Aorta (tissue), 5 donors: ENCODE measurements around the gene ADGRB3. TPM values are rescaled to one million over a fixed set of nuclear protein-coding genes. Genes with fewer than 3 reads are reported as not detected.

Experiments
- ATAC-seq: fragments of 200-7000 bp; cut with Tn5 transposase; one replicate; pipeline ENCODE4 v1.9.1; 2022; ENCODE audit warnings: moderate library complexity; ENCODE audit not compliant: low FRiP score
- DNase-seq, 2 donors: peaks; one replicate each; pipeline ENCODE4 v3.0.0-alpha.2; 2020
- H3K27ac ChIP-seq, 2 donors: one replicate each; pipeline ENCODE4 v1.5.1; 2013; ENCODE audit warnings: low read length in 2 of 2, mild to moderate bottlenecking in 2 of 2, moderate library complexity in 2 of 2, control low read depth in 1 of 2, inconsistent platforms in 1 of 2, low read depth in 1 of 2
- H3K27me3 ChIP-seq, 2 donors: one replicate each; pipeline ENCODE4 v1.6.1; 2013; ENCODE audit warnings: control low read depth in 1 of 2, low read length in 1 of 2, mild to moderate bottlenecking in 1 of 2, moderate library complexity in 1 of 2; ENCODE audit not compliant: insufficient read depth in 2 of 2, control insufficient read depth in 1 of 2
- H3K36me3 ChIP-seq, 2 donors: one replicate each; pipeline ENCODE4 v1.6.1; 2013; ENCODE audit warnings: control low read depth in 1 of 2, low read length in 1 of 2, mild to moderate bottlenecking in 1 of 2; ENCODE audit not compliant: insufficient read depth in 2 of 2, control insufficient read depth in 1 of 2
- H3K4me1 ChIP-seq, 2 donors: one replicate each; pipeline ENCODE4 v1.6.1; 2013; ENCODE audit warnings: low read length in 2 of 2, control low read depth in 1 of 2, mild to moderate bottlenecking in 1 of 2, moderate library complexity in 1 of 2; ENCODE audit not compliant: insufficient read depth in 2 of 2, control insufficient read depth in 1 of 2
- H3K4me3 ChIP-seq, 2 donors: one replicate each; pipeline ENCODE4 v1.5.1; 2013; ENCODE audit warnings: low read length in 2 of 2, control low read depth in 1 of 2, mild to moderate bottlenecking in 1 of 2
- H3K9me3 ChIP-seq: one replicate; pipeline ENCODE4 v1.6.1; 2013; ENCODE audit warnings: mild to moderate bottlenecking, low read length; ENCODE audit not compliant: control insufficient read depth
- WGBS, 2 donors: extraction: QIAGEN DNeasy Blood & Tissue Kit; methylation state at CpG; one replicate each; pipeline ENCODE4 v1.1.7; 2013; 5-methylcytosine and 5-hydroxymethylcytosine counted together
- intact Hi-C, 2 donors: fragments of 100-400 bp; cut with DNase I; formaldehyde crosslinking; loops; one replicate each; pipeline versions ENCODE4 v1.14.2 to v1.15.0; 2022
- polyA plus RNA-seq, 2 donors: library from polyadenylated mRNA; stranded (reverse); fragments of 200-250 nt; gene quantifications; one replicate each; pipeline ENCODE4 v1.2.3, GENCODE V29; 2013
- total RNA-seq, 2 donors: library from RNA; stranded (reverse); fragmentation: NEBNext Ultra II Directional; extraction: Animal tissue kit (Norgen Biotek cat#: 25700); gene quantifications; one replicate each; pipeline ENCODE4 v1.2.1, GENCODE V29; 2021
- donor health status: healthy with polysubstance abuse.
- donor health status: Bipolar disorder and iron deficiency.
- donor health status: DM: no; HTN: no; CAD: no.
- donor health status: DM: no; HTN: no; CAD: no.
- donor health status: DM: yes; HTN: yes; CAD: no.

ADGRB3 gene
- total and polyA plus RNA-seq, 4 donors, result 1.8 to 6.1 (median 5.4) TPM; not detected in 1

DNA sequence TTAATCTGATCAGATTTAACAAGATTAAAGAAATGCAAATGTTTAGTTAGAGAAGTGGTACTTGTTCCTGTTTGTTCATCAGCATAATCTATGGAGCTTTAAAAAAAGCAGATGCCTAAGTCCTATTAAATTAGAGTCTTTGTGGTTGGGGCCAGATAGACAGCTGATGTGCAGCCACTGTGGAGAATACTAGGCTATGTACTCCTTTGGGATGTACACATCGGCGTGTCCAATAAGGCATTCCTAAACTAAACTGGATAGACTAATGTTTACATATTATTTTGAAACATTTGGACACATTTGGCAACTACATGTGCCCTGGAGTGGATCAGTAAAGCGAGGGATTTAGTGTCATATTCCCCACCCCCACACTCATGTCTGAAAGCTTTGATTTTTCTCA lies 702.2 kb downstream of the ADGRB3 start:
- WGBS, 2 donors, result 84 to 89% methylated on average over 3 of the region's 3 CpGs

DNA sequence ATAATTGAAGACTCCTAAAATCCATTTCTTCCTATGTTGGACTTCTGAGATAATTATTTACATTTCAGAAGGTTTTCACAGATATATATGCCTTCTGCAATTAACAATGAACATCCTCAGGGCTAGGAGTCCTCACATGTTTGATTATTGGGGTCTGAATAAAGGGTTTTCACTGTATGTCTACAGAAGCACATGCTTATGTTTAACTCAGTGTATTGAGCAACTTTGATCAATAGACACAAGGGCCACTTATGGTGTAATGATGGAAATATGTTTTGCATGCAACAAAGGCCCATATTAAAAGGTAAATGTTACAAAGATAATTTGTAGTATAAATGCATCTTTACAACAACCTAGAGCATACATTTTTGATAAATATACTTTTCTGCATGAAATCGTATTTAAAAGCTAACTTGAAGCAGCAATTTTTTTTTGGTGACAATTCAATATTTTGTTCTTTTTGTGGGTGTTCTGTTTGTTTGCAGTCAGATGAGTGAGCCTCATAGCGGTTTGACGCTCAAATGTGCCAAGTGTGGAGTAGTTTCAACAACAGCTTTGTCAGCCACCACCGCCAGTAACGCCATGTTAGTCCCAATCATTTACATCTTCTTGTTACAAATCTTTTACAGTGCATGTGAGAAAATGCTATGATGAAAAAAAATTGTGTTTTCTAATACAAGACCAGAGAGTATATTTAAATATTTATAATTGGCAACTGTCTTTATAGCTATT lies 703.5 kb downstream of the ADGRB3 start:
- Histone ChIP-seq H3K27ac (no peak overlapping the region), H3K9me3 (no peaks in the 10 kb centered on the region), H3K4me3 (no peak overlapping the region), H3K4me1 (no peaks in the 10 kb centered on the region), H3K36me3 (no peaks in the 10 kb centered on the region), H3K27me3 (no peaks in the 10 kb centered on the region)
- no peak for ATAC-seq
- no peak for DNase-seq
- WGBS, 2 donors, result 93% methylated on average over 5 of the region's 5 CpGs
- intact Hi-C loops, result no loop called here

More for the DNA sequence above, 702.2 kb downstream of the ADGRB3 start:
- ATAC-seq, result no peak
- Histone ChIP-seq H3K36me3 (no peaks in the 10 kb centered on the region), H3K9me3 (no peaks in the 10 kb centered on the region), H3K4me3 (no peak overlapping the region), H3K27me3 (no peaks in the 10 kb centered on the region), H3K4me1 (no peaks in the 10 kb centered on the region), H3K27ac (no peak overlapping the region)
- no peak for DNase-seq
- intact Hi-C loops, result no loop called here

DNA sequence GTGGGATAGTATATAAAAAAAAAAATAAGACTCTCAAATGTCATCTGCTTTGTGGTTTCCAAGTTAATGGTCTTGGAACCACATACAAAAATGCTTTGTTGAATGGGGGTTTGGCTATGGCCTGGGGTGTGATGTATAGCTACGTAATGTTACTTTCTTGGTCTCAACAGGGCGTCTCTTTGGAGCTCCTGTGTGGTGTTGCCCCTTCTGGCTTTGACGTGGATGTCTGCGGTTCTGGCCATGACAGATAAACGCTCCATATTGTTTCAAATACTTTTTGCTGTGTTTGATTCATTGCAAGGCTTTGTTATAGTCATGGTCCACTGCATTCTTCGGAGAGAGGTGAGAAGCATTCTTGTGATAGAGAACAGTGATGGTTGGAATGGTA lies 704.1 kb downstream of the ADGRB3 start:
- intact Hi-C loops, result no loop called here
- Histone ChIP-seq H3K4me3 (no peak overlapping the region), H3K27ac (no peak overlapping the region), H3K36me3 (no peaks in the 10 kb centered on the region), H3K9me3 (no peaks in the 10 kb centered on the region), H3K27me3 (no peaks in the 10 kb centered on the region), H3K4me1 (no peaks in the 10 kb centered on the region)
- ATAC-seq (no peak), DNase-seq (no peak)
- WGBS, 2 donors, result 68 to 79% methylated on average over 6 of the region's 6 CpGs

DNA sequence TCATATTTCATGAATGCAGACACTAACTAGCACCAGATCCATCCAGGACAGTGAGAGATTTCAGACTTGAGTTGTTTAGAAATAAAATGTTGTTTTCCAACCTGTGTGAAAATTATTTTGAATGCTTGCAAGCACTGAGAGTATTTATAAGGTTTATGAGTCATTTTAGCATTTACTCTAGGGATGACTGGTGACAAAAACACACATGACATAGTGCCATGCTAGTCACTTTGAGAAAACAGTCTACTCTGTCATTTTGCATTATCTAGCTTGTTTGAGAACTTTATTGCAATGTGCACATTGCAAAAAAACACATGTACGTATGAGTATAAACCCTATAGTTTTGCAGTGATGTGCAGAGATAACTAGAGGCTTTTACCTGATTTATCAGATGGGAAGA lies 705.1 kb downstream of the ADGRB3 start:
- intact Hi-C loops, result no loop called here
- no peak for ATAC-seq
- DNase-seq, result no peak
- WGBS, 2 donors, result 95 to 97% methylated on average over 1 of the region's 1 CpG
- H3K27ac ChIP-seq, result no peak overlapping the region
- H3K9me3 ChIP-seq, result no peaks in the 10 kb centered on the region
- no peaks in the 10 kb centered on the region for H3K4me1 ChIP-seq
- H3K27me3 ChIP-seq, result no peaks in the 10 kb centered on the region
- H3K36me3 ChIP-seq, result no peaks in the 10 kb centered on the region
- H3K4me3 ChIP-seq, result no peak overlapping the region

DNA sequence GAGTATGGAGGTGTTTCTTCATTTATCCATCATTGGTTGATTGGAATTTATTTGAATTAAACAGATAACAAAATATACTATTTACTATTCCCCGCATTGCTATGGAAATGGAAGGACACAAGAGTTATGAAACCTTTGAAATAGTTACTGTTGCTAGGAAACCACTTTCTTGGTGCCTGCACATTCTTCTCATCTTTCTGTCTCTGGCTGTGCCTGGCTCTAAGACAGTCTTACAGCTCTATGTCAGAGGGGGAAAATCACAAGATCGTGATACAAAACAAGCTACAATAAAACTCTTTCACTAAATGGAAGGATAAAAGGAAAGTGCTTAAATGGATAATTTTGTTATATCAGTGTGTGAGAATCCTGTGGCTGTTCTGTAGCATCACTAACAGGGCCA lies 708.8 kb downstream of the ADGRB3 start:
- ATAC-seq, result no peak
- intact Hi-C loops, result no loop called here
- WGBS, 2 donors, result 60 to 63% methylated on average over 2 of the region's 2 CpGs

DNA sequence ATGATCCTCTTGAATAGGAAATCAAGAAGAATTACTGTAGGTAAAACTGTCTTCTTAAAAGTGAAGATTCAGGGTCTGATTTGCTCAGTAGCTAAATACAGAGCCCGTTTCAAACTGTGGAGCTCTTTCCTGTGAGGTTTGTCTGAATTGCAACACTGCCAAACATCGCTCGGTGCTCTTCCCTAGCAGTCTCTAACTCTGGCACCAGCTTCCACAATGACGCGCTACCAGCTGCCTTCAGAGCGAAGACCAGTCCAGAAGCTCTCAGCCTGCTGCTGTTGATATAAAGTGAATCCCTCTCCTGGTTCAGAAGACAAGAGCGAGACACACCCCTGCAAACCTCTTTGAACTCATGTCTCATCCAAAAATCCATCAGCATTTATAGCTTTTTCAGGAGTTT lies 714.7 kb downstream of the ADGRB3 start:
- WGBS, 2 donors, result 55 to 61% methylated on average over 7 of the region's 7 CpGs
- H3K9me3 ChIP-seq, result no peaks in the 10 kb centered on the region
- ATAC-seq (no peak), DNase-seq (peak; percentile 46 to 61)
- H3K36me3 ChIP-seq, result no peaks in the 10 kb centered on the region
- H3K27ac ChIP-seq, result no peak overlapping the region
- H3K4me3 ChIP-seq, result no peak overlapping the region
- H3K27me3 ChIP-seq, result no peaks in the 10 kb centered on the region
- intact Hi-C loops, result no loop called here
- no peaks in the 10 kb centered on the region for H3K4me1 ChIP-seq

More for the DNA sequence above, 708.8 kb downstream of the ADGRB3 start:
- Histone ChIP-seq H3K4me1 (no peaks in the 10 kb centered on the region), H3K27ac (no peak overlapping the region), H3K36me3 (no peaks in the 10 kb centered on the region), H3K9me3 (no peaks in the 10 kb centered on the region), H3K4me3 (no peak overlapping the region), H3K27me3 (no peaks in the 10 kb centered on the region)
- DNase-seq, result no peak

DNA sequence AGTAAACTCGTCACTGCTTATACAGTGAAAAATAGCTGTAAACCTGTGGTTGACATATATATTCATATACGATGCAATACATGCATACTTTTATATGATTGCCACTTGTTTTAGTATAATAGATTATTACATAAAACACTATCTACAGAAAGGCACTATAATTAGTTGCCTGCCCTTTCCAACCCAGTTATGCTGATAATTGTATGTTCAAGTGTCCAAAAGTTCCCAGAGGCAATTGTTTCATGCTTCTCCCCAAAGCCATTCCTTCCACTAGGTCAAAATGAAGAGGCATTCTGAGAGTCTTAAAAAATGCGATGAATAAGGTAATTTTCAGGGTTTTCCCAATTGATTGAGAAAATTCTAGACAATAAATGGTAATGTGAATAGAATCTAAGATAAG lies 727.1 kb downstream of the ADGRB3 start:
- Histone ChIP-seq H3K27me3 (no peaks in the 10 kb centered on the region), H3K27ac (no peak overlapping the region), H3K9me3 (no peaks in the 10 kb centered on the region), H3K36me3 (no peaks in the 10 kb centered on the region), H3K4me3 (no peak overlapping the region), H3K4me1 (no peaks in the 10 kb centered on the region)
- DNase-seq, result no peak
- no peak for ATAC-seq
- WGBS, 2 donors, result 70 to 78% methylated on average over 3 of the region's 3 CpGs
- intact Hi-C loops, result no loop called here

DNA sequence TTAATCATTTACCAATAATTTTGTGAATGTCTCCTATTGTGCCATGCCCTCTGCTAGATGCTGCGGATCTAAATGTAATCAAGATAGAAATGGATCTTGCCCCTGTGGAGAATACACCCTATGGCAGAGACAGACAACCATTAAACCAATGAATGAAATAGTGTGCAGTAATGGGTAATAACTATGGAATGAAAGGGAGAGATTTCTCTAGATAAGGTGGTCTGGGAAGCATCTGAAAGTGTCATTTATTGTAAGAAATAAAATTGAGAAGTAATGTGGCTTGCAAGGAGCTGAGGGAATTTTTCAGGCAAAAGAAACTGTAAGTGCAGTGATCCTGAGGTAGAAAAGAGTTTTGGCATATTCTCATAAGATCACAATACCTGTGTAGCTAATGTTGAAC lies 731.7 kb downstream of the ADGRB3 start:
- no peak for ATAC-seq
- no peaks in the 10 kb centered on the region for H3K9me3 ChIP-seq
- intact Hi-C loops, result no loop called here
- no peak for DNase-seq
- 94 to 96% methylated on average over 1 of the region's 1 CpG for WGBS, 2 donors
- H3K36me3 ChIP-seq, result no peaks in the 10 kb centered on the region
- no peaks in the 10 kb centered on the region for H3K27me3 ChIP-seq
- H3K4me1 ChIP-seq, result no peaks in the 10 kb centered on the region
- no peak overlapping the region for H3K27ac ChIP-seq
- H3K4me3 ChIP-seq, result no peak overlapping the region

DNA sequence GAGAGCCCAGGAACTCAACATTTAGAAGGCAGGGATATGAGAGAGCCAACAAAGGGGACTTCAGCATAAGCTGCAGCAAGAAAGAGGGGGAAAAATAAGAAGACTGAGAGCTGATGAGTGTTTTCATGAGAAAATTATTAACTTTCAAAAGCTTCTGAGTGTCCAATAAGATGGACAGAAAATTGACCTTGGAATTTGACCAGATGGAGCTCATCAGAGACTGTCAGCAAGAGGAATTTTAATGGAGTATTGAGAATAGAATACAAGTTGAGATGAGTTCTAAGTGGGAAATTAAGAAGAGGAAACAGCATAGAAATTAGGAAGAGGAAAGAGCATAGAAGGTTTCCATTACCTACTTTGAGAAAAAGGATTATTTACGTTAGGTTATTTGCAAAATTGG lies 733.5 kb downstream of the ADGRB3 start:
- no peaks in the 10 kb centered on the region for H3K4me1 ChIP-seq
- H3K4me3 ChIP-seq, result no peak overlapping the region
- DNase-seq (no peak), ATAC-seq (no peak)
- no peaks in the 10 kb centered on the region for H3K9me3 ChIP-seq
- intact Hi-C loops, result no loop called here
- H3K36me3 ChIP-seq, result no peaks in the 10 kb centered on the region
- WGBS, 2 donors, result 90 to 93% methylated on average over 1 of the region's 1 CpG
- no peaks in the 10 kb centered on the region for H3K27me3 ChIP-seq
- no peak overlapping the region for H3K27ac ChIP-seq
